K562 (cell line): ENCODE measurements around the gene MTO1. TPM values are rescaled to one million over a fixed set of nuclear protein-coding genes. Genes with fewer than 3 reads are reported as not detected.

ENCODE experiments used
- GABPB2 ChIP-seq: fragments of 250-450 bp; sonication (Bioruptor Pico); conservative IDR thresholded peaks from 2 replicates; pipeline ENCODE4 v1.5.1; 2021; ENCODE audit warnings: mild to moderate bottlenecking
- MAFG ChIP-seq: fragments of 450-650 bp; conservative IDR thresholded peaks from 2 replicates; pipeline ENCODE4 v1.6.1; 2016; ENCODE audit warnings: missing genetic modification characterization, missing compliant biosample characterization
- MTA2 ChIP-seq: fragments of 450-650 bp; IDR thresholded peaks from 2 replicates; pipeline ENCODE4 v1.6.1; 2016; ENCODE audit warnings: low read depth
- NFXL1 ChIP-seq: fragments of 450-650 bp; formaldehyde crosslinking; IDR thresholded peaks from 2 replicates; pipeline ENCODE4 v1.4.0; 2021; ENCODE audit warnings: mild to moderate bottlenecking
- RBFOX2 ChIP-seq: fragments of 200-400 bp; formaldehyde crosslinking; IDR thresholded peaks from 2 replicates; pipeline ENCODE4 v1.6.1; 2017; ENCODE audit warnings: low read depth, mild to moderate bottlenecking, low read length, moderate library complexity
- SAP30 ChIP-seq: fragments of 200-600 bp; sonication (generic); IDR thresholded peaks from 2 replicates; pipeline ENCODE4 v1.6.1; 2012; ENCODE audit warnings: borderline replicate concordance, low read depth, mild to moderate bottlenecking, moderate library complexity, low read length, control low read depth, inconsistent platforms; ENCODE audit not compliant: insufficient read depth, poor library complexity, severe bottlenecking
- SP2 ChIP-seq: IDR thresholded peaks from 2 replicates; pipeline ENCODE4 v1.6.1; 2011; ENCODE audit warnings: mild to moderate bottlenecking, low read depth, low read length, moderate library complexity; ENCODE audit not compliant: poor library complexity, severe bottlenecking; ENCODE audit errors: extremely low read depth
- SRSF9 ChIP-seq: fragments of 200-400 bp; formaldehyde crosslinking; IDR thresholded peaks from 2 replicates; pipeline ENCODE4 v1.6.1; 2017; ENCODE audit warnings: low read depth, low read length, borderline replicate concordance
- SUPT5H ChIP-seq: fragments of 450-650 bp; IDR thresholded peaks from 2 replicates; pipeline ENCODE4 v1.6.1; 2016
- TAF15 ChIP-seq: fragments of 200-400 bp; formaldehyde crosslinking; IDR thresholded peaks from 2 replicates; pipeline ENCODE4 v1.6.1; 2017; ENCODE audit warnings: mild to moderate bottlenecking, low read depth, low read length, moderate library complexity
- ZNF785 ChIP-seq: fragments of 250-450 bp; sonication (Bioruptor Pico); IDR thresholded peaks from 2 replicates; pipeline ENCODE4 v1.4.0; 2020; ENCODE audit warnings: mild to moderate bottlenecking
- polyA plus RNA-seq, 8 experiments: library from polyadenylated mRNA; depleted of rRNA in 4 of 8; stranded (reverse) in 5 of 8; unstranded in 3 of 8; fragments of >200 nt; fragmentation: Nextera tagmentation in 2 of 8; fragmentation: Illumina TruSeq in 1 of 8; extraction: Ambion mirVana in 2 of 8; extraction: Trizol in 1 of 8; gene quantifications; 2 replicates each; pipeline versions ENCODE4 v1.2.1 to v1.2.3, GENCODE V29; 2011 to 2014; ENCODE audit warnings: inconsistent platforms in 1 of 8, missing spikeins in 1 of 8
- total RNA-seq, 7 experiments: library from RNA; depleted of rRNA in 6 of 7; stranded (reverse); fragments of >200 nt in 6 of 7; fragmentation: Illumina TruSeq in 2 of 7; extraction: Trizol in 2 of 7; gene quantifications; 2 replicates each; pipeline versions ENCODE4 v1.2.1 to v1.2.3, GENCODE V29; 2011 to 2021; ENCODE audit warnings: low replicate concordance in 1 of 7
- TF ChIP-seq, protein P1 (sequence below): sonication (generic); formaldehyde crosslinking; IDR thresholded peaks from 2 replicates; pipeline ENCODE4 v1.8.1; 2023; ENCODE audit warnings: mild to moderate bottlenecking, missing genetic modification reagents
- TF ChIP-seq, protein P2 (sequence below): sonication (generic); formaldehyde crosslinking; IDR thresholded peaks from 2 replicates; pipeline ENCODE4 v1.8.0; 2022; ENCODE audit warnings: missing genetic modification reagents, mild to moderate bottlenecking, moderate library complexity, borderline replicate concordance
- TF ChIP-seq, protein P3 (sequence below): fragments of 200-800 bp; sonication (Bioruptor generic); IDR thresholded peaks from 2 replicates; pipeline ENCODE4 v1.6.1; 2016; ENCODE audit warnings: missing genetic modification characterization, missing compliant biosample characterization
- TF ChIP-seq, protein P4 (sequence below): fragments of 450-650 bp; formaldehyde crosslinking; IDR thresholded peaks from 2 replicates; pipeline ENCODE4 v1.4.0; 2022; ENCODE audit warnings: missing genetic modification characterization

Gene MTO1
- total and polyA plus RNA-seq, 9 of the 15 experiments (the other 6 are each of a cell fraction or from before 2014, with no cell fraction given), result 33.4 to 62.3 (median 50.6) TPM

DNA sequence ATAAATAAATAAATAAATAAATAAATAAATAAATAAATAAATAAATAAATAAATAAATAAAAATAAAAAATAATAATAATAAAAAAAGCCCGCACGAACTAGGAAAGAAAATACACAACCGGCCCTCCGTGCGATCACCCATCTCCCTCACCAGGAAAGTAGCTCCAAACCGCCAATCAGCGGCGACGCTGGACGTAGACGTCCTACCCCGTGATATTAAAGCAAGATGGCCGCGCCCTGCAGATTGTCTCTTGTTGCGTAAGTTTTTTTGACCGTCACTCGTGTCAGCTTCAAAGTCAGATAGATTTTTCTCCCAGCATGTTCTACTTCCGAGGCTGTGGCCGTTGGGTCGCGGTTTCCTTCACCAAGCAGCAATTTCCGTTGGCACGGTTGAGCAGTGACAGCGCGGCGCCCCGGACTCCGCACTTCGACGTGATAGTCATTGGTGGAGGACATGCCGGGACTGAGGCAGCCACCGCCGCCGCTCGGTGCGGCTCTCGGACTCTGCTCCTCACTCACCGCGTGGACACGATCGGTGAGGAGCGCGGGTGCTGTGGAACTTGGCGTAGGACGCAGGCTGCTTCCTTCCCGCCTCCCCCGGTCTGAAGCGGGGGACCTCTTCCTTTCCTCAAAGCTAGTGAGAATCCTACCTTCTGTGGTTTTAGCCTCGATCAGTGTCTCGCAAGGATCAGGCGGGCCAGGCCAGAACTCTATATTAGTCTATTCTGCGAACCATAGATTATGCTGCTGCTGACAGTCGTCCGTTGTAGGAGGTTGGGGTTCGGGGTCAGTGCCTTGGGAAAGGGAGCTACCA is at the start of gene MTO1 (continued):
- TF ChIP-seq, protein P1, sequence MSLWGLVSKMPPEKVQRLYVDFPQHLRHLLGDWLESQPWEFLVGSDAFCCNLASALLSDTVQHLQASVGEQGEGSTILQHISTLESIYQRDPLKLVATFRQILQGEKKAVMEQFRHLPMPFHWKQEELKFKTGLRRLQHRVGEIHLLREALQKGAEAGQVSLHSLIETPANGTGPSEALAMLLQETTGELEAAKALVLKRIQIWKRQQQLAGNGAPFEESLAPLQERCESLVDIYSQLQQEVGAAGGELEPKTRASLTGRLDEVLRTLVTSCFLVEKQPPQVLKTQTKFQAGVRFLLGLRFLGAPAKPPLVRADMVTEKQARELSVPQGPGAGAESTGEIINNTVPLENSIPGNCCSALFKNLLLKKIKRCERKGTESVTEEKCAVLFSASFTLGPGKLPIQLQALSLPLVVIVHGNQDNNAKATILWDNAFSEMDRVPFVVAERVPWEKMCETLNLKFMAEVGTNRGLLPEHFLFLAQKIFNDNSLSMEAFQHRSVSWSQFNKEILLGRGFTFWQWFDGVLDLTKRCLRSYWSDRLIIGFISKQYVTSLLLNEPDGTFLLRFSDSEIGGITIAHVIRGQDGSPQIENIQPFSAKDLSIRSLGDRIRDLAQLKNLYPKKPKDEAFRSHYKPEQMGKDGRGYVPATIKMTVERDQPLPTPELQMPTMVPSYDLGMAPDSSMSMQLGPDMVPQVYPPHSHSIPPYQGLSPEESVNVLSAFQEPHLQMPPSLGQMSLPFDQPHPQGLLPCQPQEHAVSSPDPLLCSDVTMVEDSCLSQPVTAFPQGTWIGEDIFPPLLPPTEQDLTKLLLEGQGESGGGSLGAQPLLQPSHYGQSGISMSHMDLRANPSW (CRISPR knock-in tag), result peak; percentile 89; the same call in 1 of the 2 replicates
- TF ChIP-seq NFXL1 (no peak), TAF15 (no peak), ZNF785 (CRISPR knock-in tag) (no peak), GABPB2 (CRISPR knock-in tag) (no peak), SRSF9 (no peak), SAP30 (peak; percentile 90), RBFOX2 (peak; percentile 97), MAFG (tag) (no peak), MTA2 (no peak), SUPT5H (peak; percentile 89), SP2 (no peak)
- TF ChIP-seq, protein P2, sequence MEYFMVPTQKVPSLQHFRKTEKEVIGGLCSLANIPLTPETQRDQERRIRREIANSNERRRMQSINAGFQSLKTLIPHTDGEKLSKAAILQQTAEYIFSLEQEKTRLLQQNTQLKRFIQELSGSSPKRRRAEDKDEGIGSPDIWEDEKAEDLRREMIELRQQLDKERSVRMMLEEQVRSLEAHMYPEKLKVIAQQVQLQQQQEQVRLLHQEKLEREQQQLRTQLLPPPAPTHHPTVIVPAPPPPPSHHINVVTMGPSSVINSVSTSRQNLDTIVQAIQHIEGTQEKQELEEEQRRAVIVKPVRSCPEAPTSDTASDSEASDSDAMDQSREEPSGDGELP (CRISPR knock-in tag), result peak; percentile 58; the same call in 1 of the 2 replicates
- TF ChIP-seq, protein P3, sequence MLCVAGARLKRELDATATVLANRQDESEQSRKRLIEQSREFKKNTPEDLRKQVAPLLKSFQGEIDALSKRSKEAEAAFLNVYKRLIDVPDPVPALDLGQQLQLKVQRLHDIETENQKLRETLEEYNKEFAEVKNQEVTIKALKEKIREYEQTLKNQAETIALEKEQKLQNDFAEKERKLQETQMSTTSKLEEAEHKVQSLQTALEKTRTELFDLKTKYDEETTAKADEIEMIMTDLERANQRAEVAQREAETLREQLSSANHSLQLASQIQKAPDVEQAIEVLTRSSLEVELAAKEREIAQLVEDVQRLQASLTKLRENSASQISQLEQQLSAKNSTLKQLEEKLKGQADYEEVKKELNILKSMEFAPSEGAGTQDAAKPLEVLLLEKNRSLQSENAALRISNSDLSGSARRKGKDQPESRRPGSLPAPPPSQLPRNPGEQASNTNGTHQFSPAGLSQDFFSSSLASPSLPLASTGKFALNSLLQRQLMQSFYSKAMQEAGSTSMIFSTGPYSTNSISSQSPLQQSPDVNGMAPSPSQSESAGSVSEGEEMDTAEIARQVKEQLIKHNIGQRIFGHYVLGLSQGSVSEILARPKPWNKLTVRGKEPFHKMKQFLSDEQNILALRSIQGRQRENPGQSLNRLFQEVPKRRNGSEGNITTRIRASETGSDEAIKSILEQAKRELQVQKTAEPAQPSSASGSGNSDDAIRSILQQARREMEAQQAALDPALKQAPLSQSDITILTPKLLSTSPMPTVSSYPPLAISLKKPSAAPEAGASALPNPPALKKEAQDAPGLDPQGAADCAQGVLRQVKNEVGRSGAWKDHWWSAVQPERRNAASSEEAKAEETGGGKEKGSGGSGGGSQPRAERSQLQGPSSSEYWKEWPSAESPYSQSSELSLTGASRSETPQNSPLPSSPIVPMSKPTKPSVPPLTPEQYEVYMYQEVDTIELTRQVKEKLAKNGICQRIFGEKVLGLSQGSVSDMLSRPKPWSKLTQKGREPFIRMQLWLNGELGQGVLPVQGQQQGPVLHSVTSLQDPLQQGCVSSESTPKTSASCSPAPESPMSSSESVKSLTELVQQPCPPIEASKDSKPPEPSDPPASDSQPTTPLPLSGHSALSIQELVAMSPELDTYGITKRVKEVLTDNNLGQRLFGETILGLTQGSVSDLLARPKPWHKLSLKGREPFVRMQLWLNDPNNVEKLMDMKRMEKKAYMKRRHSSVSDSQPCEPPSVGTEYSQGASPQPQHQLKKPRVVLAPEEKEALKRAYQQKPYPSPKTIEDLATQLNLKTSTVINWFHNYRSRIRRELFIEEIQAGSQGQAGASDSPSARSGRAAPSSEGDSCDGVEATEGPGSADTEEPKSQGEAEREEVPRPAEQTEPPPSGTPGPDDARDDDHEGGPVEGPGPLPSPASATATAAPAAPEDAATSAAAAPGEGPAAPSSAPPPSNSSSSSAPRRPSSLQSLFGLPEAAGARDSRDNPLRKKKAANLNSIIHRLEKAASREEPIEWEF, result no peak
- TF ChIP-seq, protein P4, sequence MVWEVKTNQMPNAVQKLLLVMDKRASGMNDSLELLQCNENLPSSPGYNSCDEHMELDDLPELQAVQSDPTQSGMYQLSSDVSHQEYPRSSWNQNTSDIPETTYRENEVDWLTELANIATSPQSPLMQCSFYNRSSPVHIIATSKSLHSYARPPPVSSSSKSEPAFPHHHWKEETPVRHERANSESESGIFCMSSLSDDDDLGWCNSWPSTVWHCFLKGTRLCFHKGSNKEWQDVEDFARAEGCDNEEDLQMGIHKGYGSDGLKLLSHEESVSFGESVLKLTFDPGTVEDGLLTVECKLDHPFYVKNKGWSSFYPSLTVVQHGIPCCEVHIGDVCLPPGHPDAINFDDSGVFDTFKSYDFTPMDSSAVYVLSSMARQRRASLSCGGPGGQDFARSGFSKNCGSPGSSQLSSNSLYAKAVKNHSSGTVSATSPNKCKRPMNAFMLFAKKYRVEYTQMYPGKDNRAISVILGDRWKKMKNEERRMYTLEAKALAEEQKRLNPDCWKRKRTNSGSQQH (CRISPR knock-in tag), result no peak
